Testis (tissue), 2 donors: Measurements from ENCODE around the gene CD1B.

Experiments used
- POLR2A ChIP-seq: fragments of 450-650 bp; IDR thresholded peaks from one replicate; pipeline ENCODE4 v1.6.1; 2017; ENCODE audit warnings: antibody characterized with exemption, mild to moderate bottlenecking, moderate library complexity
- TF ChIP-seq, protein P1 (sequence below), 3 experiments: fragments of 450-650 bp in 2 of 3; fragments of 200-600 bp in 1 of 3; sonication (generic) in 1 of 3; IDR thresholded peaks; one replicate each; pipeline ENCODE4 v1.5.1; 2016 to 2019; ENCODE audit warnings: antibody characterized with exemption in 3 of 3, mild to moderate bottlenecking in 2 of 3, moderate library complexity in 1 of 3

DNA sequence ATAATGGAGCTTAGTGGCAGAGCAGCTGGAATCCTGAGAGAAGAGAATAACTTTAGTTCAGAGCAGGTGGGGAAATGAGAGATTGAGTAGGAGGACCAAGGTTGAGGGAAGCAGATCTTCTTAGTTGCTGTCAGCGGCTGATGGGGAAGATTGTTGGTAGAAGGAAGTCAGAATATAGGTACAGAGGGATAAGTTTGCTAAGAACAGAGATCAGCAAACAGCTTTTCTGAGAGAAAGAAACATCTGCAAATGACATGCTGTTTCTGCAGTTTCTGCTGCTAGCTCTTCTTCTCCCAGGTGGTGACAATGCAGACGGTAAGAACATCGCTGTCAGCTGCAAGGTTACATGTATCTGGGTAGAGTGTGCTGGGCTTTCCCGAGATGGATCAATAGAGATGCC is 41.5 kb downstream of the CD1B start, which contains the start of gene CD1C:
- TF ChIP-seq, protein P1, sequence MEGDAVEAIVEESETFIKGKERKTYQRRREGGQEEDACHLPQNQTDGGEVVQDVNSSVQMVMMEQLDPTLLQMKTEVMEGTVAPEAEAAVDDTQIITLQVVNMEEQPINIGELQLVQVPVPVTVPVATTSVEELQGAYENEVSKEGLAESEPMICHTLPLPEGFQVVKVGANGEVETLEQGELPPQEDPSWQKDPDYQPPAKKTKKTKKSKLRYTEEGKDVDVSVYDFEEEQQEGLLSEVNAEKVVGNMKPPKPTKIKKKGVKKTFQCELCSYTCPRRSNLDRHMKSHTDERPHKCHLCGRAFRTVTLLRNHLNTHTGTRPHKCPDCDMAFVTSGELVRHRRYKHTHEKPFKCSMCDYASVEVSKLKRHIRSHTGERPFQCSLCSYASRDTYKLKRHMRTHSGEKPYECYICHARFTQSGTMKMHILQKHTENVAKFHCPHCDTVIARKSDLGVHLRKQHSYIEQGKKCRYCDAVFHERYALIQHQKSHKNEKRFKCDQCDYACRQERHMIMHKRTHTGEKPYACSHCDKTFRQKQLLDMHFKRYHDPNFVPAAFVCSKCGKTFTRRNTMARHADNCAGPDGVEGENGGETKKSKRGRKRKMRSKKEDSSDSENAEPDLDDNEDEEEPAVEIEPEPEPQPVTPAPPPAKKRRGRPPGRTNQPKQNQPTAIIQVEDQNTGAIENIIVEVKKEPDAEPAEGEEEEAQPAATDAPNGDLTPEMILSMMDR (IDR thresholded peaks at IDR 0.05), result no peak
- TF ChIP-seq POLR2A, result no peak
